Stimulated activated naive CD4-positive, alpha-beta T cell (primary cell): ENCODE results near the gene SMCR8.
"Not testable (repeated sequence)": the region's sequence is repeated elsewhere in the genome, so short reads cannot be mapped to it uniquely, and the experiment has no call there.

Experiments
- DNase-seq, 6 experiments: peaks; one replicate each; lab custom pipeline; 2025; lab: John Stamatoyannopoulos, UW

The SMCR8 gene

DNA sequence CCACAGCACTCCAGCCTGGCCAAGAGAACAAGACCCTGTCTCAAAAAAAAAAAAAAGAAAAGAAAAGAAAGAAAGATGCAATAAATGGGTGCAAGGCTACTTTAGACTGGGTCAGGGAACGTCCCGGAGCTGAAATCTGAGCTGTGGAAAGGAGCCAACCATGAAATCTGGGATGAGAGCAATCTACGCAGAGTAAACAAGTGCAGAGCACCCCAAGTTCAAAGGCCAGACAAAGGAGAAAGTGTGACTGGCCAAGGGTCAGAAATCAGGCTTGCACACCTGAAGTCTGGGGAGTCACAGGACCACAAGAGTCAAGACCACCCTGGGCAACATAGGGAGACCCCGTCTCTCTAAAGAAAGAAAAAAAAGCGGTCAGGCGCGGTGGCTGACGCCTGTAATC lies 45.4 kb downstream of the SMCR8 start:
- DNase-seq: no peak

DNA sequence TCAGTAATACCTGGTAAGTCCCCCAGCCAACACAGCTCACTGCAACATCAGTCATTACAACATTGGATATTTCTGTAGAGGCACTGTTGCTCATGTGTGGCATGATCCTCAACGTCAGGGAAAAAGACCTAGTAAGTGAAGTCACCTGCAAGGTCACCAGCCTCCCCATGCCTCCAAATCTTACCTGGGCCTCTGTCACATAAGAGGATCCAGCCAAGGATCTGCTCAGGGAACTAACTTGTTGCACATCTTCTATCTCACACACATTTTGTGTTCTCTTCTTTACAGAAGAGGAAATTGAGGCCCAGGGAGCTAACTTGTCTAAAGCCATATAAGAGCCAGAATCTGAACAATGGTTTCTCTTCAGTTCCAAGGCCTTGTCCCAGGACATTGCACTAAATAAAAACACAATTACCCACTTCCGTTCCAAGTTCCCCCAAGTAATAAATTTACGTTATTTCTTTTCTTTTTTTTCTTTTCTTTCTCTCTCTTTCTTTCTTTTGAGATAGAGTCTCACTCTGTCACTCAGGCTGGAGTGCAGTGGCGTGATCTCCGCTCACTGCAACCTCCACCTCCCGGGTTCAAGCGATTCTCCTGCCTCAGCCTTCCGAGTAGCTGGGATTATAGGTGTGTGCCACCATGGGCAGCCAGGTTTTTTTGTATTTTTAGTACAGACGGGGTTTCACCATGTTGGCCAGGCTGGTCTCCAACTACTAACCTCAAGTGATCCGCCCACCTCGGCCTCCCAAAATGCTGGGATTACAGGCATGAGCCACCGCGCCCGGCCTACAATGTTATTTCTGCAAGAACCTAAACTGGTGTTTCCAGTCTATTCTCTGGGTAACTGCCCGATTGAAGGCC lies 47.0 kb downstream of the SMCR8 start:
- no peak for DNase-seq

DNA sequence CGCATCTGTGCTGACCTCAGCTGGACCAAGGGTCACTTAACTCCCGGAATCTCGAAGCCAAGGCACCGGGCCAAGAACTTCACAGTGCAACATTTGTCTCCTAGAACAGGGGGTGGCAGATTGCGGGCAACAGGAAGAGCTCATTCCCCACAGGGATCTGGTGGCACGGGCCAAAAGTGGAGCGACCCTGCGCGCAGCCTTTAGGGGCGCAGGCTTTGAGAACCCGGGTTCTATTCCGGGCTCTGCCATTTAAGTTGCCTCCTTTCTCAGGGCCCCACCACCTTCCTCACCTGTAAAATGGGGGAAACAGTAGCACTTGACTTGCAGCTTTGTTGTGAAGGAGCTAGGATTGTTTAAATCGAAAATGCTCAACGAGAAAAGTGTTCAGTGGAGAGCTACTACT lies 47.6 kb downstream of the SMCR8 start:
- peak in 2 of 6 experiments; percentile 26 to 44 for DNase-seq

DNA sequence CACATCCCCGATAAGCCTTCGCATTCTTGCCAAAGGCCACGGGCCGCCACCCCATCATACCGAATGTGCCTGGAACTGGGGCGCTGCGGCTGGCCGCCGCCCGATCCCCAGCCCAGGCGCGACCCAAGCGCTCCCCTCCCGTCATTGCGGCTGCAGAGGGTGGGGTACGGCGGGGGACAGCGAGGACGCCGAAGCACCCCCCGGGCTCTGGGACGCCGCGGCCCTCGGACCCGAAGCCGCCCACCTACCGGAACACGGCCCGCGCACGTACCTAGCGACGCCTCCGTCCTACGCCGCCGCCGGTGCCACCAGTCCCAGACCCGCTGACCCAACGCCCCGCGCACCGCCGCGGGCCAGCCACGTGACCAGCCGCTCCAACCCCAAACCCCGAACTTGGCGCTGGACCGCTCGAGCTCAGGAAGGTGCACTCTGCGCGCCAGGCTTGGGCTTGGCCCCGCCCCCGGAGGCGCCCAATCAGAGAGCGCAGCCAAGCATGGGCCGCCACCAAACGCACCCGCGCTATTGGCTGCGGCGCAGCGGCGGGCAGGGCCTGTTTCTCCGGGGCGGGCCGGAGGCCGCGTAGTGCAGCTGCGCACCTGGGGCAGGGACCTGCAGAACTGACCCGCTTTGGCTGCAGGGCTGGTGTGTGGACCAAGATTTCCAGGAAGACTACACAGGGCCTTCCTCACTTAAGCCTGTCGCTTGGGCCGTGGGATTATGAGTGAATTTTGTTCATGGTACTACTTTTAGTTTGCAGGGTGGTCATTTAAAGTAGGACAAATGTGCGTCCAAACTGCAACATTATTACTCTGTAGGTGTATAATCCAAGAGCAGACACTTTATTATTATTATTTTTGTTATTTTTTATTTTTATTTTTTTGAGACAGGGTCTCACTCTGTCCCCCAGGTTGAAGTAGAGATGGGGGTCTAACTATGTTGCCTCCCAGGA lies 48.3 kb downstream of the SMCR8 start, which contains the start of gene SHMT1:
TSS of gene SHMT1 (minus strand) at position 450 of the 949 bp plus-strand sequence. CDS start 7,569 bp downstream, outside the sequence.
- DNase-seq: peak; percentile 78 to 91 (median 86)

DNA sequence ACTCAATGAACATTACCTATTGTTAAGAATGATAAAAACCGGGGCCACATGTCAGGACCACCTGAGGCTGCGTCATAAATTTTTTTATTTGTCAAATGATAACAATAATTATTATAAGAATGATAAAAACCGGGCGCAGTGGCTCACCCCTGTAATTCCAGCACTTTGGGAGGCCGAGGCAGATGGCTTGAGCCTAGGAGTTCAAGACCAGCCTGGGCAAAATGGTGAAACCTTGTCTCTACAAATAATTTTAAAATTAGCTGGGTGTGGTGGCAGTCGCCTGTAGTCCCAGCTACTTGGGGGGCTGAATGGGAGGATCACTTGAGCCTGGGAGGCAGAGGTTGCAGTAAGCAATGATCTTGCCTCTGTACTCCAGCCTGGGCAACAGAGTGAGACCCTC lies 49.1 kb downstream of the SMCR8 start:
- DNase-seq: no peak

DNA sequence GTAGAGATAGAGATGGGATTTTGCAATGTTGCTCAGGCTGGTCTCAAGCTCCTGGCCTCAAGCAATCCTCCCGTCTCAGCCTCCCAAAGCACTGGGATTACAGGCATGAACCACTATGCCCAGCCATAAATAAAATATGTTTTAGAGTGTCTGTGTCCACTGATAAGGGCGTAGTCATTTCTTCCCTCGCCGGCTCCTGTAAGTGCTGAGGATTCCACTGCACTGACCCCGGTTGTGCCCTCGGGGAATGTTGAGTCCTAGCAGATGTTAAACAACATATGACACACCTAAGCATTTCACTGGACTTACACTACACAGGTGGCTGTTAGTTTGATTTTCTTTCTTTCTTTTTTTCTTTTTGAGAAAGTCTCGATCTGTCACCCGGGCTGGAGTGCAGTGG lies 53.9 kb downstream of the SMCR8 start:
- no peak for DNase-seq

DNA sequence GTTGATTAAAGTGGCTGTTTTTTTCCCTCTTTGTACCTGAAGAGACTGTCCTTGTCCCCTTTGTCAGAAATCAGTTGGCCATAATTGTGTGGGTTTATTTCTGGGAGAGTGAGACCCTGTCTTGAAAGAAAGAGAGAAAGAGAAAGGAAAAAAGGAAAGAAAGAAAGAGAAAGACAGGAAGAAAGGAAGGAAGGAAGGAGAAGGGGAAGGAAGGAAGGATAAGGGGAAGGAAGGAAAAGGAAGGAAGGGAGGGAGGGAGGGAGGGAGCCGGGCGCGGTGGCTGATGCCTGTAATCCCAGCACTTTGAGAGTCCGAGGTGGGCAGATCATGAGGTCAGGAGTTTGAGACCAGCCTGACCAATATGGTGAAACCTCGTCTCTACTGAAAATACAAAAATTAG lies 55.7 kb downstream of the SMCR8 start:
- no peak for DNase-seq

DNA sequence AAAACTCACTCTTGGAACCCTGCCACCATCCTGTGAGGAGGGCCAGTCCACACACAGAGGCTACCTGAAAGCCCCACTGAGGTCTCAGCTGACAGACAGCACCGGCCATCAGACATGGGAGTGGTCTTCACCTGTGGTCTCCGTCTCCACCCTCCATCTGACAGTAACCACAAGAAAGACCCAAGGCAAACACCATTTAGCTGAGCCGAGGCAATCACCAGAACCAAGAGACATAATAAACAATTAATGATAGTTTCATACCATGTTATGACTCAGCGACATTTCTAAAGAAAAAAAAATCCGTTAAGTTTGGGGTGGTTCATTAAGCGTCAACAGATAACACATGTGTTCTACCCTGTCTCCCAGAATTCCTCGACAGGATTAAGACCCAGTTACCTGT lies 56.4 kb downstream of the SMCR8 start:
- DNase-seq: no peak

DNA sequence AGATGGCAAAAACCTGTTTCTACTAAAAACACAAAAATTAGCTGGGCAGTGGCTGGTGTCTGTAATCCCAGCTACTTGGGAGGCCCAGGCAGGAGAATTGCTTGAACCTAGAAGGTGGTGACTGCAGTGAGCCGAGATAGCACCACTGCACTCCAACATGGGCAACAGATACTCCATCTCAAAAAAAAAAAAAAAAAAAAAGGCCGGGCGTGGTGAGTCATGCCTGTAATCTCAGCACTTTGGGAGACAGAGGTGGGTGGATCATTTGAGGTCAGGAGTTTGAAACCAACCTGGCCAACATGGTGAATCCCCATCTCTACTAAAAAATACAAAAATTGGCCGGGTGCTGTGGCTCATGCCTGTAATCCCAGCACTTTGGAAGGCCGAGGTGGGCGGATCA lies 58.1 kb downstream of the SMCR8 start:
- not testable (repeated sequence) for DNase-seq

DNA sequence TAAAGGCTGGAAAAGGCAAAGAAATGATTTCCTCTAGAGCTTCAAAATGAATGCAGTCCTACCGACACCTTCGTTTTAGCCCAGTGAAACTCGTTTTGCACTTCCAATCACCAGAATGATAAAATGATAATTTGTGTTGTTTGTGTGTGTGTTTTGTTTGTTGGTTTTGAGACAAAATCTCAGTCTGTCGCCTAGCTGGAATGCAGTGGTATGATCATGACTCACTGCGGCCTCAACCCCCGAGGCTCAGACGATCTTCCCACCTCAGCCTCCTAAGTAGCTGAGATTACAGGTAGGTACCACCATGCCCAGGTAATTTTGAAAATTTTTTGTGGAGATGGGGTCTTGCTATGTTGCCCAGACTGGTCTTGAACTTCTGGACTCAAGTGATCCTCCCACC lies 59.1 kb downstream of the SMCR8 start:
- no peak for DNase-seq
